IPS-15b (cell line): Measurements from ENCODE around the gene OR2J3.
"Not testable (repeated sequence)": the region's sequence is repeated elsewhere in the genome, so short reads cannot be mapped to it uniquely, and the experiment has no call there.

Experiments
- H3K27me3 ChIP-seq: one replicate; pipeline ENCODE4 v1.6.1; 2013; ENCODE audit warnings: low read length; ENCODE audit not compliant: control insufficient read depth, insufficient read depth
- H3K36me3 ChIP-seq: one replicate; pipeline ENCODE4 v1.6.1; 2013; ENCODE audit warnings: low read length; ENCODE audit not compliant: control insufficient read depth, insufficient read depth
- H3K4me1 ChIP-seq: one replicate; pipeline ENCODE4 v1.6.1; 2013; ENCODE audit warnings: mild to moderate bottlenecking, low read length; ENCODE audit not compliant: control insufficient read depth, insufficient read depth
- H3K4me3 ChIP-seq: one replicate; pipeline ENCODE4 v1.5.1; 2013; ENCODE audit warnings: low read depth, low read length
- H3K9ac ChIP-seq: one replicate; pipeline ENCODE4 v1.6.1; 2013; ENCODE audit warnings: low read depth, mild to moderate bottlenecking, low read length
- H3K9me3 ChIP-seq: one replicate; pipeline ENCODE4 v1.6.1; 2013; ENCODE audit warnings: mild to moderate bottlenecking, low read length; ENCODE audit not compliant: control insufficient read depth, insufficient read depth

Gene OR2J3

DNA sequence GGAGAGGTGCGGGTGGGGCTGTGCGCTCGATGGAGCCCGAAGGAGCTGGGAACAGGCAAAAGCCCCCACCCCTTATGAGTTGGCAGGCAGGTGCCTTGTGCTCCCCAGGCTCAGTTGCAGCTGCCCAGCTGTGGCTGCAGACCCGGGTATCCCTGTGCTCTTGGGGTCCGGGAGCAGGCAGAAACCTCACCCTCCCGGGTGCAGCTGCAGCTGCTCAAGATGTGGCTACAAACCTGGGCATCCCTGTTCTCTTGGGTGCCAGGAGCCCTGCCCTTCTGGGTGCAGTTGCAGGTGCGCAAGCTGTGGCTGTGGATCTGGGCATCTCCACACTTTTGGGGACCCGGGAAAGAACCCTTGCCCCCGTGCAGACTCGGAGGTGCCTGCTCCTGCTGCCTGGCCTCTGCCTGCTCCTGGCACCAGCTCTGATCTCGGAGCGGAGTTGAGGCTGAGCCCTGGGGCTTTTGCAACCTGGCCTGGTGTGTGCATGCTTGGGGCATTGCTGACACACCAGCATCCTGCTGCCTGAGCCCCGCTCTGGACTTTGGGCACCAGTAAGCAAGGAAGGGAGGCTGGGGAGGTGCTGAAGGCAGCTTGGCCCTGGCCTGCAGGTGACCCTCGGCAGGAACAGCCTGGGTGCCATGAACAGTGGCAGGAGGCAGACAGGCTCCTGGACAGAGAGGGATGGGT, 21.6 kb downstream of the OR2J3 start:
- Histone ChIP-seq H3K27me3 (no peaks in the 10 kb centered on the region), H3K4me1 (no peaks in the 10 kb centered on the region), H3K9ac (no peak overlapping the region), H3K4me3 (no peak overlapping the region), H3K36me3 (no peaks in the 10 kb centered on the region), H3K9me3 (no peaks in the 10 kb centered on the region)

DNA sequence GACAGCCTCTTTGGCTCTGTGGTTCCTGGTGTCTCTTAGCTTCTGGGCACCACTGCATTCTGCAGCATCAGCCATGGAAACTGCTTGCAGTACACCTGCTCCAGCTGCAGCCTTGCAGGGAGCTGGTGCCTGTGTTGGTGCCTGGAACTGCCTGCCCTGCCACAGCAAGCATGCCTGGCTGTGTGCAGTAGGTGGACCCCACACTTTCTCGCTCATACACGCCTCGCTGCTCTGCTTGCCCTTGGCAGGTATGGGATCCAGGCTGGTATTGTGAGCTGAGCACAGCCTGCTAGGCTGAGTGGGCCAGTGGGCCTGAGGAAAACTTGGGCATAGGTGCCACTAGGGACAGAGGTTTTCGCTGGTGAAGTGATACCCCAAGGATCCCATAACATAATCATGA, 22.8 kb downstream of the OR2J3 start:
- H3K4me1 ChIP-seq, result no peaks in the 10 kb centered on the region

DNA sequence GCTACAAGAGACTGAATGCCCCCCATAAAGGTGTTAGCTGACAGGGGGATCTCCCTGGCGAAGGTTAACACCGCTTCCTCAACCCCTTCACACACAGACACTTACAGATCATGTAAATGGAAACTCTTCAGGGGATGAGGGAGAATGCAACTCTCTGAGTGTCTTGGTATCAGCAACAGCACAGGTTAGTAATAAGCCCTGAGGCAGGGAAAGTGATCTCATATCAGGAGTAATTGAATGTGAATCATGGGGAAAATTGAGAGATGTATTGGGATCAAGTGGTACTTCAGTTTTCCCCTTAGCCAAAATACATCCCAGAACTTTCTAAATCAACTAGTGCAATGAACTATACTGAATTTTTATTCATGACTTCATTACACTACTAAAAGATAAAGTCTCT, 23.8 kb downstream of the OR2J3 start:
- no peaks in the 10 kb centered on the region for H3K36me3 ChIP-seq
- no peaks in the 10 kb centered on the region for H3K4me1 ChIP-seq
- no peaks in the 10 kb centered on the region for H3K27me3 ChIP-seq
- no peak overlapping the region for H3K9ac ChIP-seq
- no peak overlapping the region for H3K4me3 ChIP-seq
- no peaks in the 10 kb centered on the region for H3K9me3 ChIP-seq

More for the DNA sequence above, 22.8 kb downstream of the OR2J3 start:
- Histone ChIP-seq H3K4me3 (no peak overlapping the region), H3K27me3 (no peaks in the 10 kb centered on the region), H3K9me3 (no peaks in the 10 kb centered on the region), H3K9ac (no peak overlapping the region), H3K36me3 (no peaks in the 10 kb centered on the region)

DNA sequence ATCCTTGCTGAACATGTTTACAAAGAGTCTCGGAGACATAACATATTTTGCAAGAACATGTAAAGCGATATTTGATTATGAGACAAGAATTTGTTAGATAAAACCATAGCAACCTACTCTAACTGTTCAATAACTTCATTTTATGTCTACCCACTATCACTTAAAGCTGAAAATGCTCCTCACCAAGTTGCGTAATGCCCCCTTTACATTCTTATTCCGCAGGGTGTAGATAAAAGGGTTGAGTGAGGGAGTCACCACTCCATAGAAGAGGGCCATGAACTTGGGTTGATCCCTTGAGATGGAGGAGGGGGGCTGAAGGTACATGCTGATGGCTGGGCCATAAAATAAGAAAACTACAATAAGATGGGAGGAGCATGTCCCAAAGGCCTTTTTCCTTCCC, 29.9 kb downstream of the OR2J3 start:
- Histone ChIP-seq H3K4me1 (no peaks in the 10 kb centered on the region), H3K4me3 (no peak overlapping the region), H3K36me3 (no peaks in the 10 kb centered on the region), H3K27me3 (no peaks in the 10 kb centered on the region), H3K9ac (no peak overlapping the region), H3K9me3 (no peaks in the 10 kb centered on the region)

DNA sequence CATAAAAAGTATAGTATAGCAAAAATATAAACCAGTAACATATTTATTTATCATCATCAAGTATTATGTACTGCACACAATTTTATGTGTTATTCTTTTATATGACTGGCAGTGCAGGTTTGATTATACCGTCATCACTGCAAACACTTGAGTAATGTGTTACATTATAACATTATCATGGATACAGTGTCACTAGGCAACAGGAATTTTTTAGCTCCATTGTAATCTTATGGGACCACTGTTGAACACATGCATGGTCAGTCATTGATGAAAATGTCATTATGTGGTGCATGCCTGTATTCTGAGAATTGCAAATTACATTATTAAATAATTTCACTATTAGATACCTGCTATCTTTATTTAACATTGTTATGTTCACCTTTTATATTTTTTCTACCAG, 33.7 kb downstream of the OR2J3 start:
- no peaks in the 10 kb centered on the region for H3K27me3 ChIP-seq
- H3K9me3 ChIP-seq, result no peaks in the 10 kb centered on the region
- no peak overlapping the region for H3K9ac ChIP-seq
- H3K4me3 ChIP-seq, result no peak overlapping the region
- no peaks in the 10 kb centered on the region for H3K4me1 ChIP-seq
- no peaks in the 10 kb centered on the region for H3K36me3 ChIP-seq

DNA sequence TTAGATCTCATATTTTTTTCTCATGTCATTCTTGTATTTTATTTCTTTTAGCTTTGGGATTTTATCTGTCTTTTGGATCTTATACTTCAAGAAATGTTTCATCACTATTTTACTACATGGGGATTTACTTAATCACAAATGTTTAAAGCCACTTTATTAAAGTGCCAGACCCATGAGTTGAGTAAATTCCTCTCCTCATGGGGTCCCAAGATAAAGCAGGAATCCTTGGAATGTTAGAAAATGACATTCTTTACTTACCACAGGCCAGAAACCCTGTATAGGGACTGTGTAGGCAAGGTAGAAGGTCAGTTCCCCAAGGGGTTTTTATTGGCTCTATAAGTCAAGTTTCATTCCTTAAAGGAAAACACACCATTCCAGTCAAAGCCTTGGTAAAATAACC, 34.5 kb downstream of the OR2J3 start:
- Histone ChIP-seq H3K4me1 (no peaks in the 10 kb centered on the region), H3K36me3 (no peaks in the 10 kb centered on the region), H3K9me3 (no peaks in the 10 kb centered on the region), H3K27me3 (no peaks in the 10 kb centered on the region), H3K9ac (no peak overlapping the region), H3K4me3 (no peak overlapping the region)

DNA sequence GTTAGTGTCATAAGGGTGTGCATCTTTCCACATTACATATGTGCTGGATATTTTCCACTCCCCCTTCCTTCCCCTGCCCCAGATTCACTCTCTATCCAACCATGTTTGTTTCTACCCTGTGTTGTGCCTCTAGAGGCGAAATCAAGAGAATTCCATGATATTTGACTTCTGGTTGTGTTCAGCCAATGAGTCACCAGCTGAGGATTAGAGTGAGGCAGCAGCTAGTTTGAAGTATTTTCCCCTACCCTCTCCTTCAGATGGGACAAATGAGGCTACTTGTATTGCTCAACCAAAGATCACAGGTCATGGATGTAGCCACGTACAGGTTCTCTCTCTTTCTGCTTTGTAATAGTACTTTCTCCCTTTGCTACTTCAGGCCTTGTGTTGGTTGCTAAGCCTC, 38.3 kb downstream of the OR2J3 start:
- no peaks in the 10 kb centered on the region for H3K36me3 ChIP-seq
- H3K4me1 ChIP-seq, result no peaks in the 10 kb centered on the region
- no peak overlapping the region for H3K9ac ChIP-seq
- no peaks in the 10 kb centered on the region for H3K27me3 ChIP-seq
- H3K9me3 ChIP-seq, result no peaks in the 10 kb centered on the region
- no peak overlapping the region for H3K4me3 ChIP-seq

DNA sequence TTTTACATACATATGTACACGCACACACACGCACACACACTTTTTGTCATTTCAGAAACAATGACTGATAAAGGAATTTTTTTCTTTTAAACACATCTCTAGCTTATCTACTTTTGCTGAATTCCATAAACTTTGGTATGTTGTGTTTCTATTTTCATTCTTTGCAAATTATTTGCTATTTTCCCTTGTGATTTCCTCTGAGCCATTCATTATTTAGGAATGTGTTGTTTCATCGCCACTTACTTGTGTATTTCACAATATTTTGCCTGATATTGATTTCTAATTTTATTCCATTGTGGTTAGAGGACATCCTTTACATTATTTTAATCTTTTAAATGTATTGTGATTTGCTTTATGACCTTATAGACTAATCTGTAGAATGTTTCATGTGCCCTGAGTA, 39.2 kb downstream of the OR2J3 start:
- H3K4me1 ChIP-seq, result no peaks in the 10 kb centered on the region
- no peaks in the 10 kb centered on the region for H3K27me3 ChIP-seq
- H3K9ac ChIP-seq, result no peak overlapping the region
- no peaks in the 10 kb centered on the region for H3K9me3 ChIP-seq
- no peaks in the 10 kb centered on the region for H3K36me3 ChIP-seq
- no peak overlapping the region for H3K4me3 ChIP-seq

DNA sequence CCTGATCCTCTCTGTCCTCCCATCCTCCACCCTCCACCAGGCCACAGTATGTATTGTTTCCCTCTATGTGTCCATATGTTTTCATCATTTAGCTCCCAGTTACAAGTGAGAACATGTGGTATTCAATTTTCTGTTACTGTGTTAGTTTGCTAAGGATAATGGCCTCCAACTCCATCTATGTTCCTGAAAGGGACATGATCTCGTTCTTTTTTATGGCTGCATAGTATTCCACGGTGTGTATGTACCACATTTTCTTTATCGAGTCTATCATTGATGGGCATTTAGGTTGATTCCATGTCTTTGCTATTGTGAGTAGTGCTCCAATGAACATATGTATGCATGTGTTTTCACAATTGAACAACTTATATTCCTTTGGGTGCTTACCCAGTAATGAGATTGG, 41.6 kb downstream of the OR2J3 start:
- H3K4me3 ChIP-seq, H3K9me3 ChIP-seq, H3K36me3 ChIP-seq, H3K27me3 ChIP-seq, H3K4me1 ChIP-seq, H3K9ac ChIP-seq: not testable (repeated sequence)

DNA sequence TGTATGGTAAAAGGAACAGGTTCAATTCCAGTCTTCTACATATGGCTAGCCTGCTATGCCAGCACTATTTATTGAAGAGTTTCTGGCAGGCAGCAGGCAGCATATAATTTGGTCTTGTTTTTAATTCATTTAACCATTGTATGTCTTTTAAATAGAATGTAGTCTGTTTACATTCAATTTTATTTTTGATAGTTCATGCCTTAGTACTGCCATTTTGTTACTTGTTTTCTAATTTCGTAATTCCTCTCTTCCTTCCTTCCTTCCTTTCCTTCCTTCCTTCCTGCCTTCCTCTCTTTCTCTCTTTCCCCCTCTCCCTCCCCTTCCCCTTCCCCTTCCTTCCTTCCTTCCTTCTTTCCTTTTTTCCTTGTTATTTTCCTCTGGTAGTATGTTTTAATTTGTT, 45.2 kb downstream of the OR2J3 start:
- H3K27me3 ChIP-seq, result no peaks in the 10 kb centered on the region
- no peaks in the 10 kb centered on the region for H3K4me1 ChIP-seq
- no peaks in the 10 kb centered on the region for H3K36me3 ChIP-seq
- no peak overlapping the region for H3K4me3 ChIP-seq
- H3K9me3 ChIP-seq, result no peaks in the 10 kb centered on the region
- H3K9ac ChIP-seq, result no peak overlapping the region

DNA sequence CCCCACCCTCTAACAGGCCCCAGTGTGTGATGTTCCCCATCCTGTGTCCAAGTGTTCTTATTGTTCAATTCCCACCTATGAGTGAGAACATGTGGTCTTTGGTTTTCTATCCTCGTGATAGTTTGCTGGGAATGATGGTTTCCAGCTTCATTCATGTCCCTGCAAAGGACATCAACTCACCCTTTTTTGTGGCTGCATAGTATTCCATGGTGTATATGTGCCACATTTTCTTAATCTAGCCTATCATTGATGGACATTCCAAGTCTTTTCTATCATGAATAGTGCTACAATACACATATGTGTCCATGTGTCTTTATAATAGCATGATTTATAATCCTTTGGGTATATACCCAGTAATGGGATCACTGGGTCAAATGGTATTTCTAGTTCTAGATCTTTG, 47.3 kb downstream of the OR2J3 start:
- not testable (repeated sequence) for H3K9ac ChIP-seq, H3K27me3 ChIP-seq, H3K9me3 ChIP-seq, H3K36me3 ChIP-seq, H3K4me1 ChIP-seq, H3K4me3 ChIP-seq

DNA sequence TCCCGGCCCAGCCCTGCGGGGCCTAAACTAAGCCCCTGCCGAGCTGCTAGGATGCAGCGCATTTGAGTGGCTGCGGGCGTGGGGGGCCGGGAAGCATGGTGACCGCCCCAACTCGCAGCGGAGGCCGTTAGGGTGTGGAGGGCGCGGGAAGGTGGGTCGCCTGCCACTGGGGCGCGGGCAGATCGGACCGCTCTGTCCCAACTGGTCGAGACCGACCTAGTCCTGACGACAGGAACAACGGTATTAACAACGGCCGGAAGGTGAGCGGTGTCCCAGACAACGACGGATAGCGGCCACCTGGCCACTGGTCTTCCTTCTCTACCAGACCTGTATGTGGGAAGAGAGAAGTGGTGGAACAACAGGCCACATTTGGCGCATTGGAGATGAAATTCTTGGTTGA, 52.1 kb downstream of the OR2J3 start:
- H3K9me3 ChIP-seq, H3K27me3 ChIP-seq, H3K4me1 ChIP-seq, H3K4me3 ChIP-seq, H3K9ac ChIP-seq, H3K36me3 ChIP-seq: not testable (repeated sequence)
